HTERT RPE-1 (cell line): Measurements from ENCODE around the gene CD226.
"Not testable (repeated sequence)": the region's sequence is repeated elsewhere in the genome, so short reads cannot be mapped to it uniquely, and the experiment has no call there.

Source experiments
- in situ Hi-C: fragments of 300-500 bp; cut with MboI; formaldehyde crosslinking; loops from 4 replicates; pipeline ENCODE4 v1.14.3; 2020; ENCODE audit warnings: low sequenced_read_pairs

The CD226 gene

DNA sequence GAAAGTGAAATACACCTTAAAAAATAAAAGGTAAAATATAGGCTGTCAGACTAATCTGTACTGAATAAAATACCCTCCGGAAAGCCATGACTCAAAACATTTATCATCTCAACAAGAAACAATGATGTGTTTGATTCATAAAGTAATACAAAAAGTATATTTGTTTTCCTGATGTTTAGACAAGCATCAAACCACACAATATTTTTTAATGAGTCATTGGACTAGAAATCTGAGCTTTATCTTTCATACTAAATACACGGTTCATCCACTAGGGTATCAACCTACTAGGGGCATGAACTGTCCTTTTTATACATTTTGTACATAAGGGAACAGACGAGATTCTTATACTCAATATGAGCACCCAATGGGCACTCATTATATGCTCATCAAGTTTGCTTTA, 31.3 kb downstream of the CD226 start:
- in situ Hi-C loops: no loop called here

- in situ Hi-C loops: no loop called here
Measured at GRCh38 chr18:69908838-69909237, 38.8 kb downstream of the CD226 start.

- in situ Hi-C loops: no loop called here
Measured at GRCh38 chr18:69906765-69907164, 40.9 kb downstream of the CD226 start.

GRCh38 chr18:69900941-69901340, 46.7 kb downstream of the CD226 start:
- in situ Hi-C loops: no loop called here

GRCh38 chr18:69899154-69899923, 48.3 kb downstream of the CD226 start:
- in situ Hi-C loops: not testable (repeated sequence)

GRCh38 chr18:69898241-69898861, 49.3 kb downstream of the CD226 start:
- in situ Hi-C loops: no loop called here

DNA sequence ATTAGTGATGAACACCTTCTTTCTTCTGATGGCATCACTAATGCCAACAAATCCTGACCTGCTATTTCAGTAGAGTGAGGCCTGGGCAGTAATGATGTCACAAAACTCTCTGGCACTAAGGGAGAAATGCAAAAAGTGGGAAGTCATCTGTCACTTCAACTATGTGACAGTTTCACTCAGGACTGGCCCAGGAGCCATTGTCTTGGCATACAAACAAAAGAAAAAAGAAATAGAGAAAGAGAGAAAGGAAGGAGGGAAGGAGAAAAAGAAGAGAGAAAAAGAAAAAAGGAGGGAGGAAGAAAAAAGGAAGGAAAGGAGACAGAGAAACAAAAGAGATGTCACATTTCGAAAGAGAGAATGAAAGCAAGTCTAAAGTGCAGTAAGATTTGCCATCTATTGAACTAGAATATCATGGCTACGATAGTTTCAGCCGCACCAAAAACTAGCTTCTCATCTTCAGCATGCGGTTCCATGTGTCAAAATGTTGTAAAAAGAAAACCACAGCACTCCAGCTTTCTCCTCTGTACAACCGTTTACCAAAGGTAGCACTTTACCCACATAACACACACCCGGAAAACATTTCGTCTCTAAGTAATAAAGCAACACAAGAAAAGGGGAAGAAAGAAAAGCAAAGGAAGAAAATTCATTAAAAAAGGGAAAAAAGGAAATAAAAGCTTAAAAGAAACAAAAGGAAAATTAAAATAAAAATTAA, 50.1 kb downstream of the CD226 start:
- in situ Hi-C loops: no loop called here

- in situ Hi-C loops: no loop called here
Measured at GRCh38 chr18:69895066-69896047, 52.3 kb downstream of the CD226 start.

- in situ Hi-C loops: no loop called here
Measured at GRCh38 chr18:69894467-69894866, 53.2 kb downstream of the CD226 start.

DNA sequence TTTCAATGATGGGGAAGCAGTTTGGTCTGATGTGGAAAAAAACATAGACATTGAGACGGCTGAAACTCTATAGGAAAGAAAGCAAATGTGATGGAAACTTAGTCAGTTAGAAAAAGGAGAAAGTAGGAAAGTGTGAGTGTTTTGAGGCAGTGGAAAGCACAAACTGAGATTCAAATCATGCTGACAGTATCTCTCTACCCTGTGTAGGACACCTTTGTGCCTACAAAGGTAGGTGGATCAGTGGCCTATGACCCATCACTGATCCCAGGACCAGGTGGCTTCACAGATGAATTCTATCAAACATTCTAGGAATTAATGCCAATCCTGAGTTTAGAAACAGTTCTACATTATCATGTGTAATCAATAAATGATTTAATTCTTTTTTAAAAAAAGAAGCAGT, 57.1 kb downstream of the CD226 start:
- in situ Hi-C loops: no loop called here

- in situ Hi-C loops: no loop called here
Measured at GRCh38 chr18:69889009-69889408, 58.7 kb downstream of the CD226 start.

DNA sequence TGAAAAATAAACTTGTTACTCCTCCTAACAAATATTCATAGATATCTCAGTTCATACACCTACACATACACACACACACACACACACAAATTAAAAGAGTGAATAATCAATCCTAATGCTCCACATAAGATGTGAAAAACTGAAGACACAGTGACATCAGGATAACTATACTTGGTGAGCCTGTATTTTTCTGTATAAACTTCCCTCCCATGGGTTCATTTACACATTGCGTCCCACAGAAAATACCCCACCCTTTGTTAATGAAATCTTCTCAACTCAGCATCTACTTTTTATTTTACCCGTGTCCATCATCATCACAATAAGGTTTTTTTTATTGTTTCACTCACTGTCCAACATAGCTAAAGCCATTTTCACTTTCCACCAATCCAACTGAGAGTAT, 60.4 kb downstream of the CD226 start:
- in situ Hi-C loops: no loop called here

DNA sequence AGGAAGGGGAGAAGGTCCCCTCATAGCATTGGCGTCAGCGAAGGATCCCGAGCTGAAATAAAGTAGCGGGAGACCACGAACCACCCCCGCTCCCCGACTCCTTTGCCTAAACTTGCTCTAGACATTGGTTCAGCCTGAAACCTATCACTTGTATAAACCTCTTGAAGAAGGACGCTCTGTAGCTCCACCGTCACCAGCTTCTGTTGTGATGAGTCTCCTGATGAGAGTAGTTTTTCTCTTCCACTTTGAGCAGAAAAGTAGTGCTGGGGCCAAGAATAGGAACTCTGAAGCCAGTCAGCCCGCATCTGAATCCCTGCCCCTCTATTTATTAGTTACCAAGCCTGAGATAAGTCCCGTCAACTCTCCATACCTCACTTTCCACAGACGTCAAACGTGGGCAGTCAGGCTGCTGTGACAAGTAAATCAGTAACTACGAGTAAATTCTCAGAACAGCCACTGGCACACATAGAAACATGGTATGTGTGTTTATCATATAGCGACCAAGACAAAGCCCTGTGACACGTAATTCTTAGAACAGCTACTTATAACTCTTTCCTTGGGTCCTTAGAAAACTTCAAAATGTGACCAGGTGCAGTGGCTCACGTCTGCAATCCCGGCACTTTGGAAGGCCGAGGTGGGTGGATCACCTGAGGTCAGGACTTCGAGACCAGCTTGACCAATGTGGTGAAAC, 61.7 kb downstream of the CD226 start:
- in situ Hi-C loops: no loop called here

DNA sequence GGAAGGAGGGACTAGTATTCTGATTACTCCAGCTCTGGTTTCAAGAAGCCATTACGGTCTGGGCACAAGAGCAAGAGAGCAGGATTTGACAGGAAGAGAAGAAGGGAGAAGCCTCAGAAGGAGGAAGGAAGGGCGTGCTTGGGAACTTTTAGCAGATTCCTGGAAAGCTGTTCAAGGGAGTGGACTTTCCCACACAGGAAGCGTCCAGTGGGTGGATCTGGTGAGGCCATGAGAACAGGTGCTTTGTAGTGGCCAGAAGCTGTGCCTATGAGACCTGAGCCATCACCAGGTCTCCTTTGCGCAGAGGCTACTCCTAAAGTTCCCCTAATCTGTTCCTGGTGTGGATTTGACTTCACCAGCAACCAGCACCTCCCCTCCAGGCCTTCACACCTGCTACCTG, 62.3 kb downstream of the CD226 start:
- in situ Hi-C loops: no loop called here

- in situ Hi-C loops: no loop called here
Measured at GRCh38 chr18:69883781-69884180, 63.9 kb downstream of the CD226 start.

GRCh38 chr18:69882965-69883668, 64.6 kb downstream of the CD226 start:
- in situ Hi-C loops: no loop called here

DNA sequence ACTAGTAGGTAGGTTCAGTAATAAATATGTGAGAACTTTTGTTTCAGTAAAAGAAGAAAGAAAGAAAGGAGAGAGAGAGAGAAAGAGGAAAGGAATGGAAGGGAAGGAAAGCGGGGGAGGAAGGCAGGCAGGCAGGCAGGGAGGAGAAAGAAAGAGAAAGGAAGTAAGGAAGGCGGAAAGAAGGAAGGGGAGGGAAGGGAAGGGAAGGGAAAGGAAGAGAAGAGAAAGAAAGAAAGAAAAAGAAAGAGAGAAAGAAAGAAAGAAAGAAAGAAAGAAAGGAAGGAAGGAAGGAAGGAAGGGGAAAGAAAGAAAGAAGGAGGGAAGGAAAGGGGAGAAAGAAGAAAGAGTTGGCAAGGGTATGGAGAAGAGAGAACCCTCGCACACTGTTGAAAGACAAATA, 67.6 kb downstream of the CD226 start:
- in situ Hi-C loops: no loop called here

DNA sequence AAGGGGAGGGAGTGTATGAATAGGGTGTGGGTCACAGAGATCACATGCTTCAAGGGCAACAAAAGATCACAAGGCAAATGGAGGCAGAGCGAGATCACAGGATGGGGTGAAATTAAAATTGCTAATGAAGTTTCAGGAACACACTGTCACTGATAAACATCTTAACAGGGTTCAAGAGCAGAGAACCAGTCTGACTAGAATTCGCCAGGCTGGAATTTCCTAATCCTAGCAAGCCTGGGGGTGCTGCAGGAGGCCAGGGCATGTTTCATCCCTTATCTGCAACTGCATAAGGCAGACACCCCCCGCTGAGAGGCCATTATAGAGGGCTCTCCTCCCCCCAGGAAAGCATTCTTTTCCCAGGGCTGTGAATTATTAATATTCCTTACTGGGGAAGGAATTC, 68.6 kb downstream of the CD226 start:
- in situ Hi-C loops: not testable (repeated sequence)

- in situ Hi-C loops: no loop called here
Measured at GRCh38 chr18:69878213-69878933, 69.3 kb downstream of the CD226 start.
